ENCODE results near the gene EZR. TPM values are rescaled to one million over a fixed set of nuclear protein-coding genes. Genes with fewer than 3 reads are reported as not detected.

The EZR gene
- total and polyA plus RNA-seq, 2 of the 13 experiments (the other 11 are each of a cell fraction or from before 2014, with no cell fraction given): 34.7 to 60.3 TPM

DNA sequence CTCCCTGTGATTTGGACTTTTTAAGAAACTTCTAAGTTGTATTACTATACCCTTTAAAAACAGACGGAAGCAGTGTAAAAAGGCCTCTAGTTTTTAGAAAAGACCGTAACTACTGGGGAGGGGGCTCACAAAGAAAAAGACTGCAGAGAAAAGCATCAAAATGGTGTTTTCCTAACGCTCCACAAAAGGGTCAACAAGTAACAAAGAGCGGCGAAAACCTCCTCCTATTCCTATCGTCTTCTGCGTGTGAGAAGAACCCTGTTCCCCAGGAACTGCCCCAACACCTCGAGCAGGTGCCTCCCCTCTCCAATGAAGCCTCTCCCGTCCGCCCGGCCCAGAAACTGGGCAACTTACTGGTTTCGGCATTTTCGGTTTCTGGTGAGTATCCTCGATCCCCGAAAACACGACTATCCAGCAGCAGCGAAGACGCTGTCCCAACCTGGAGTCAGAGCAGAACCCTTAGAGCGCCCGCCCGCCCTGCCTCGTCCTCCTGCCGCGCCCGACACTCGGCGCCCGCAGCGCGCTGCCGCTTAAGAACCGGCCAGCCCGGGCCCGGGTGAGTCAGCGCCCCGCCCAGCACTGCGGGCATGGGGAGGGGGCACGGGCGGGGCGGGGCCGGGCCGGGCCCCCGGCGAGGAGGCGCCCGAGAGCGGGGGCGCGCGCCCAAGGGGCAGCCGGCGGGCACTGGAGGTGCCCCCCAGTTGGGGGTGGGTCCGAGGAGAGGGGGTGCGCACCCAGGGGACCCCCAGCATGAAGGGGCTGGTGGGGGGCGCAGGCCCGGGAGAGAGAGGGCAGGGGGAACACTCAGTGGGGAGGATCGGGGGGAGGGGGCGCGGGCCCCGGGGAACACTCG is 1.2 kb downstream of the EZR start:
- Histone ChIP-seq H2AFZ (ENCODE audit: low read length) (no peak overlapping the region), H3K4me1 (ENCODE audit: insufficient read depth, low read length) (peaks cover 61% of the 10 kb centered on the region)
- TF ChIP-seq, protein P1, sequence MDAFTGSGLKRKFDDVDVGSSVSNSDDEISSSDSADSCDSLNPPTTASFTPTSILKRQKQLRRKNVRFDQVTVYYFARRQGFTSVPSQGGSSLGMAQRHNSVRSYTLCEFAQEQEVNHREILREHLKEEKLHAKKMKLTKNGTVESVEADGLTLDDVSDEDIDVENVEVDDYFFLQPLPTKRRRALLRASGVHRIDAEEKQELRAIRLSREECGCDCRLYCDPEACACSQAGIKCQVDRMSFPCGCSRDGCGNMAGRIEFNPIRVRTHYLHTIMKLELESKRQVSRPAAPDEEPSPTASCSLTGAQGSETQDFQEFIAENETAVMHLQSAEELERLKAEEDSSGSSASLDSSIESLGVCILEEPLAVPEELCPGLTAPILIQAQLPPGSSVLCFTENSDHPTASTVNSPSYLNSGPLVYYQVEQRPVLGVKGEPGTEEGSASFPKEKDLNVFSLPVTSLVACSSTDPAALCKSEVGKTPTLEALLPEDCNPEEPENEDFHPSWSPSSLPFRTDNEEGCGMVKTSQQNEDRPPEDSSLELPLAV (CRISPR knock-in tag; conservative IDR thresholded peaks at IDR 0.05; ENCODE audit: low read depth): no peak
- no peak for TF ChIP-seq ZFP1 (CRISPR knock-in tag; IDR thresholded peaks at IDR 0.05)
- peak; percentile 87; the same call in 1 of the 2 replicates for TF ChIP-seq ZNF354B (CRISPR knock-in tag; IDR thresholded peaks at IDR 0.05)
- TF ChIP-seq ZNF709 (CRISPR knock-in tag; IDR thresholded peaks at IDR 0.05): no peak
- TF ChIP-seq PCBP1 (IDR thresholded peaks at IDR 0.05; ENCODE audit: borderline replicate concordance, low read depth, low read length): no peak
- TF ChIP-seq MYC (CRISPR knock-in tag; IDR thresholded peaks at IDR 0.05; ENCODE audit: borderline replicate concordance): peak; percentile 30; the same call in 1 of the 2 replicates
- peak; percentile 96 for TF ChIP-seq POLR2G (IDR thresholded peaks at IDR 0.05; ENCODE audit: low read depth, low read length)
- TF ChIP-seq IRF1 (CRISPR knock-in tag; IDR thresholded peaks at IDR 0.05; ENCODE audit: low read depth): no peak
- TF ChIP-seq ZFY (CRISPR knock-in tag; IDR thresholded peaks at IDR 0.05): no peak; the same call in 1 of the 2 replicates
- TF ChIP-seq ZNF367 (CRISPR knock-in tag; IDR thresholded peaks at IDR 0.05; ENCODE audit: borderline replicate concordance): no peak
- no peak for TF ChIP-seq MXD4 (CRISPR knock-in tag; IDR thresholded peaks at IDR 0.05)
- peak; percentile 50; the same call in 1 of the 2 replicates for TF ChIP-seq GATA4 (IDR thresholded peaks at IDR 0.05; ENCODE audit: borderline replicate concordance, low read depth)
- TF ChIP-seq, protein P2, sequence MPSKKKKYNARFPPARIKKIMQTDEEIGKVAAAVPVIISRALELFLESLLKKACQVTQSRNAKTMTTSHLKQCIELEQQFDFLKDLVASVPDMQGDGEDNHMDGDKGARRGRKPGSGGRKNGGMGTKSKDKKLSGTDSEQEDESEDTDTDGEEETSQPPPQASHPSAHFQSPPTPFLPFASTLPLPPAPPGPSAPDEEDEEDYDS (CRISPR knock-in tag; IDR thresholded peaks at IDR 0.05): peak; percentile 94
- TF ChIP-seq, protein P3, sequence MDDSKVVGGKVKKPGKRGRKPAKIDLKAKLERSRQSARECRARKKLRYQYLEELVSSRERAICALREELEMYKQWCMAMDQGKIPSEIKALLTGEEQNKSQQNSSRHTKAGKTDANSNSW (CRISPR knock-in tag; IDR thresholded peaks at IDR 0.05; ENCODE audit: borderline replicate concordance): no peak
- TF ChIP-seq CHCHD3 (CRISPR knock-in tag; IDR thresholded peaks at IDR 0.05): peak; percentile 72; the same call in 1 of the 2 replicates
- TF ChIP-seq, protein P4, sequence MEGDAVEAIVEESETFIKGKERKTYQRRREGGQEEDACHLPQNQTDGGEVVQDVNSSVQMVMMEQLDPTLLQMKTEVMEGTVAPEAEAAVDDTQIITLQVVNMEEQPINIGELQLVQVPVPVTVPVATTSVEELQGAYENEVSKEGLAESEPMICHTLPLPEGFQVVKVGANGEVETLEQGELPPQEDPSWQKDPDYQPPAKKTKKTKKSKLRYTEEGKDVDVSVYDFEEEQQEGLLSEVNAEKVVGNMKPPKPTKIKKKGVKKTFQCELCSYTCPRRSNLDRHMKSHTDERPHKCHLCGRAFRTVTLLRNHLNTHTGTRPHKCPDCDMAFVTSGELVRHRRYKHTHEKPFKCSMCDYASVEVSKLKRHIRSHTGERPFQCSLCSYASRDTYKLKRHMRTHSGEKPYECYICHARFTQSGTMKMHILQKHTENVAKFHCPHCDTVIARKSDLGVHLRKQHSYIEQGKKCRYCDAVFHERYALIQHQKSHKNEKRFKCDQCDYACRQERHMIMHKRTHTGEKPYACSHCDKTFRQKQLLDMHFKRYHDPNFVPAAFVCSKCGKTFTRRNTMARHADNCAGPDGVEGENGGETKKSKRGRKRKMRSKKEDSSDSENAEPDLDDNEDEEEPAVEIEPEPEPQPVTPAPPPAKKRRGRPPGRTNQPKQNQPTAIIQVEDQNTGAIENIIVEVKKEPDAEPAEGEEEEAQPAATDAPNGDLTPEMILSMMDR (CRISPR knock-in tag; IDR thresholded peaks at IDR 0.05): peak; percentile 6; the same call in 1 of the 2 replicates
- TF ChIP-seq ZMYM2 (CRISPR knock-in tag; IDR thresholded peaks at IDR 0.05): no peak
- no peak for TF ChIP-seq SSRP1 (CRISPR knock-in tag; IDR thresholded peaks at IDR 0.05)
- no peak for TF ChIP-seq ZNF160 (CRISPR knock-in tag; IDR thresholded peaks at IDR 0.05)
- TF ChIP-seq MAFG (CRISPR knock-in tag; IDR thresholded peaks at IDR 0.05): no peak

More for the DNA sequence above, 1.2 kb downstream of the EZR start:
- Histone ChIP-seq H3K4me2 (ENCODE audit: low read depth, low read length) (peak overlapping the region; percentile 94), H3K4me3 (replicated peaks in 1 of 3; ENCODE audit: insufficient read depth in 1 of 3, low read depth in 2 of 3, low read length in 3 of 3) (peak overlapping the region; percentile 70 to 87 (median 81)), H3K27ac (ENCODE audit: extremely low read length, insufficient read depth, low read length) (peak overlapping the region; percentile 41), H3K27me3 (ENCODE audit: control insufficient read depth in 1 of 2, insufficient read depth in 2 of 2, low read length in 2 of 2) (no peaks in the 10 kb centered on the region), H3K36me3 (replicated peaks in 1 of 2; ENCODE audit: control insufficient read depth in 1 of 2, insufficient read depth in 2 of 2, low read length in 2 of 2) (peaks cover 4 to 10% of the 10 kb centered on the region in 2 experiments; a peak in 4 of 5 replicates), H4K20me1 (ENCODE audit: insufficient read depth, low read length) (peaks cover 18% of the 10 kb centered on the region; the same call in 1 of the 2 replicates), H3K9me3 (ENCODE audit: low read length) (no peaks in the 10 kb centered on the region), H3K79me2 (ENCODE audit: insufficient read depth, low read length) (peaks cover 37% of the 10 kb centered on the region), H3K9ac (ENCODE audit: insufficient read depth, low read depth, low read length) (peak overlapping the region; percentile 70)
- ChIA-PET POLR2A (interaction anchor here (0.7 to 1.2 kb wide), 2 partner anchors 17 to 182 kb away, joined by 3 to 4 read pairs; partner anchors contain the start of gene RSPH3), CTCF (ENCODE audit: low intra/inter-chr PET ratio, low total read pairs) (no interaction called here)
- intact Hi-C loops (cut with micrococcal nuclease; ENCODE audit: unreplicated experiment): loop anchor here (5.0 kb wide), 1 partner anchor 34 kb away; no protein-coding TSS in a partner anchor
- FAIRE-seq (no peak), ATAC-seq (peak; percentile 83), DNase-seq (ENCODE audit: low spot score) (peak; percentile 55)
- in situ Hi-C loops (cut with HindIII; ENCODE audit: extremely low pct_ligation_motif_present, low pct_unique_long_range_greater_than_20kb): no loop called here
- WGBS (ENCODE audit: low lambda C conversion rate): 3% methylated on average over 25 of the region's 61 CpGs
- BruUV-seq (replicated peaks): TSS peak; percentile 67
